Mesenchymal stem cell (in vitro differentiated cells and primary cell): ENCODE data around the gene ZBTB3.
A peak's percentile ranks its signal among the peaks of the same experiment; 100 is the strongest.

Source experiments
- DNase-seq: peaks from one replicate; pipeline ENCODE4 v3.0.0-alpha.2; 2013
- H2AFZ ChIP-seq: one replicate; pipeline ENCODE4 v1.6.1; 2013; ENCODE audit warnings: low read depth, mild to moderate bottlenecking, control low read depth, inconsistent platforms, low read length, moderate library complexity
- H2AK5ac ChIP-seq: 2 replicates; pipeline ENCODE4 v1.6.1; 2013; ENCODE audit warnings: low read length, moderate library complexity, mild to moderate bottlenecking, inconsistent platforms; ENCODE audit not compliant: severe bottlenecking
- H2BK120ac ChIP-seq: one replicate; pipeline ENCODE4 v1.6.1; 2013; ENCODE audit warnings: low read depth, mild to moderate bottlenecking, inconsistent platforms, low read length, moderate library complexity
- H2BK12ac ChIP-seq, 2 experiments: one replicate each; pipeline ENCODE4 v1.6.1; 2013; ENCODE audit warnings: inconsistent platforms in 2 of 2, low read length in 2 of 2, mild to moderate bottlenecking in 2 of 2, moderate library complexity in 2 of 2, control low read depth in 1 of 2
- H2BK15ac ChIP-seq: one replicate; pipeline ENCODE4 v1.6.1; 2013; ENCODE audit warnings: mild to moderate bottlenecking, low read depth, inconsistent platforms; ENCODE audit not compliant: poor library complexity, severe bottlenecking
- H2BK5ac ChIP-seq: 2 replicates; pipeline ENCODE4 v1.6.1; 2013; ENCODE audit warnings: low read depth, mild to moderate bottlenecking, low read length, control low read depth, inconsistent platforms; ENCODE audit not compliant: poor library complexity, severe bottlenecking
- H3K14ac ChIP-seq, 2 experiments: one replicate each; pipeline ENCODE4 v1.6.1; 2013; ENCODE audit warnings: inconsistent platforms in 2 of 2, low read length in 2 of 2, control low read depth in 1 of 2, mild to moderate bottlenecking in 1 of 2, moderate library complexity in 1 of 2
- H3K18ac ChIP-seq, 2 experiments: one replicate each; pipeline ENCODE4 v1.6.1; 2013; ENCODE audit warnings: inconsistent platforms in 2 of 2, low read length in 2 of 2, control low read depth in 1 of 2, low read depth in 1 of 2, mild to moderate bottlenecking in 1 of 2
- H3K23ac ChIP-seq, 2 experiments: one replicate each; pipeline ENCODE4 v1.6.1; 2013; ENCODE audit warnings: inconsistent platforms in 2 of 2, low read length in 2 of 2, mild to moderate bottlenecking in 2 of 2, moderate library complexity in 2 of 2, control low read depth in 1 of 2
- H3K27ac ChIP-seq: 2 replicates; pipeline ENCODE4 v1.5.1; 2013; ENCODE audit warnings: mild to moderate bottlenecking, moderate library complexity, low read length, control low read depth, inconsistent platforms; ENCODE audit not compliant: poor library complexity, severe bottlenecking
- H3K27me3 ChIP-seq, 2 experiments: 2 replicates each; pipeline versions ENCODE4 v1.6.1 to v1.7.0; 2013; ENCODE audit warnings: low read length in 2 of 2, mild to moderate bottlenecking in 2 of 2, moderate library complexity in 2 of 2, control low read depth in 1 of 2, inconsistent platforms in 1 of 2; ENCODE audit not compliant: control insufficient read depth in 1 of 2, insufficient read depth in 1 of 2
- H3K36me3 ChIP-seq, 2 experiments: 2 replicates each; pipeline versions ENCODE4 v1.6.1 to v1.7.0; 2013; ENCODE audit warnings: low read length in 2 of 2, control low read depth in 1 of 2, inconsistent platforms in 1 of 2, low read depth in 1 of 2, mild to moderate bottlenecking in 1 of 2; ENCODE audit not compliant: insufficient read depth in 2 of 2, control insufficient read depth in 1 of 2
- H3K4ac ChIP-seq, 2 experiments: one replicate each; pipeline ENCODE4 v1.6.1; 2013; ENCODE audit warnings: inconsistent platforms in 2 of 2, low read length in 2 of 2, mild to moderate bottlenecking in 2 of 2, moderate library complexity in 2 of 2, control low read depth in 1 of 2, low read depth in 1 of 2
- H3K4me1 ChIP-seq: 2 replicates; pipeline ENCODE4 v1.6.1; 2013; ENCODE audit warnings: low read depth, low read length, control low read depth; ENCODE audit not compliant: control insufficient read depth, insufficient read depth
- H3K4me2 ChIP-seq: 2 replicates; pipeline ENCODE4 v1.6.1; 2013; ENCODE audit warnings: low read length, mild to moderate bottlenecking, inconsistent platforms; ENCODE audit not compliant: poor library complexity, severe bottlenecking
- H3K4me3 ChIP-seq, 2 experiments: 2 replicates each; pipeline versions ENCODE4 v1.5.1 to v1.7.0; 2013; ENCODE audit warnings: low read length in 2 of 2, mild to moderate bottlenecking in 2 of 2, control low read depth in 1 of 2, low read depth in 1 of 2; ENCODE audit not compliant: insufficient read depth in 1 of 2
- H3K79me1 ChIP-seq: replicated peaks from 2 replicates; pipeline ENCODE4 v1.6.1; 2013; ENCODE audit warnings: mild to moderate bottlenecking, control low read depth, low read length, inconsistent platforms; ENCODE audit not compliant: poor library complexity, severe bottlenecking
- H3K9ac ChIP-seq: 2 replicates; pipeline ENCODE4 v1.7.0; 2013; ENCODE audit warnings: mild to moderate bottlenecking, low read length, moderate library complexity
- H3K9me3 ChIP-seq: 2 replicates; pipeline ENCODE4 v1.7.0; 2013; ENCODE audit warnings: mild to moderate bottlenecking, low read length; ENCODE audit not compliant: control insufficient read depth
- H4K8ac ChIP-seq: one replicate; pipeline ENCODE4 v1.6.1; 2013; ENCODE audit warnings: inconsistent platforms, mild to moderate bottlenecking, low read length, moderate library complexity
- H4K91ac ChIP-seq: one replicate; pipeline ENCODE4 v1.6.1; 2013; ENCODE audit warnings: mild to moderate bottlenecking, low read length, inconsistent platforms
- WGBS: methylation state at CpG from one replicate; pipeline ENCODE4 v1.1.7; 2013; ENCODE audit warnings: mixed read lengths; 5-methylcytosine and 5-hydroxymethylcytosine counted together

ZBTB3 gene

DNA sequence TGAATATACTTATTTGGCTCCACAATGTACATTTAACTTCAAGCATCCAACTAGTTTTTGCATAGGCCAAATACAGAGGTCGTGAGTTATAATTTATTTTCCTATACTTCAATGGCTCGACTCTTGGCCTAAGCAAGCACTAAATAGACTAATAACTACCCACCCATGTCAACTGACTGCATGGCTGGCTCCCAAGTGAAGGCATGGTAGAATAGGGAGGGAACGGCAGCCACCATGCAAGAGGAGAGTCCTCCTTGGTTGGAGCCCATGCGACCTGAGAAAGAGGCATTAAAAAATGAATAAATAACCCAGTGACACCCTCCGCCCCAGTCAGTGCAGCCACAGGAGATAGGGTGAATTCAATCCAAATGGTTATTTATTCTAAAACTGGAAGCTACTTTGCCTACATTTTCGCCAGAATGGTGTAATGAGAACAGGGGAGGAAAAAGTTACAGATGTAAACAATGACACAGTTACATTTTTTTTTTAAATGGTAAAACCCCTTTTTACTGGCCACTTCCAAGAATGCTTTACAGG, 41.6 kb downstream of the ZBTB3 start:
- H2BK5ac ChIP-seq, result no peak overlapping the region
- H3K4me3 ChIP-seq, result no peak overlapping the region
- no peak overlapping the region for H2BK12ac ChIP-seq
- no peak overlapping the region for H3K14ac ChIP-seq
- H3K79me1 ChIP-seq, result peaks cover 21% of the 10 kb centered on the region
- no peak overlapping the region for H2AK5ac ChIP-seq
- H3K27ac ChIP-seq, result peak overlapping the region; percentile 66
- WGBS, result 98% methylated on average over 4 of the region's 6 CpGs
- no peak for DNase-seq
- peak overlapping the region; percentile 33 for H3K9ac ChIP-seq
- no peaks in the 10 kb centered on the region for H3K27me3 ChIP-seq
- H3K4ac ChIP-seq, result no peak overlapping the region
- H3K9me3 ChIP-seq, result no peaks in the 10 kb centered on the region
- no peak overlapping the region for H3K18ac ChIP-seq
- peaks cover 31% of the 10 kb centered on the region for H3K4me1 ChIP-seq
- H2BK15ac ChIP-seq, result no peak overlapping the region
- H2BK120ac ChIP-seq, result no peak overlapping the region
- H3K4me2 ChIP-seq, result no peak overlapping the region
- peaks cover 60 to 74% of the 10 kb centered on the region in 2 experiments for H3K36me3 ChIP-seq
- H3K23ac ChIP-seq, result no peak overlapping the region
- H2AFZ ChIP-seq, result no peak overlapping the region
- no peak overlapping the region for H4K91ac ChIP-seq
- no peak overlapping the region for H4K8ac ChIP-seq

DNA sequence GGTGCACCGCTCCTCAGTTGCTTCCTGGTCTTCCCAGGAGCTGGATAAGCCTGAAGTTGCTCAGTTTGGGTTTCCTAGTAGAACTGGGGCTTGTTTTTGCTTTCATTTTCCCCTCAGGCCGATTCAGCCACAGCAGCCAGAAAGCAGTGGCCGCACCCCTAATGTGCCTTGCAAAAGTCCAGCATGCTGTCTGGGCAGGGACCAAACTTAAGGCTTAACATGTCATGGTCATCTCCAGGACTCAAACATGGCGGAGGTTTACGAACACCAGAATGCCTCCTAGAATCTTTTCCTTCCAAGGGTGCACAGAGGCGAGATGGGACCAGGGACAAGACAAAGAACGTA, 44.0 kb downstream of the ZBTB3 start:
- peaks cover 51 to 55% of the 10 kb centered on the region in 2 experiments for H3K36me3 ChIP-seq
- H2BK120ac ChIP-seq, result peak overlapping the region; percentile 6
- peak overlapping the region; percentile 70 for H4K91ac ChIP-seq
- H2BK15ac ChIP-seq, result no peak overlapping the region
- peak overlapping the region; percentile 97 for H2AK5ac ChIP-seq
- peak overlapping the region; percentile 15 for H2BK5ac ChIP-seq
- H3K18ac ChIP-seq, result peak overlapping the region; percentile 71 to 91
- H3K14ac ChIP-seq, result no peak overlapping the region
- peak overlapping the region; percentile 69 to 93 for H3K4ac ChIP-seq
- H3K27me3 ChIP-seq, result no peaks in the 10 kb centered on the region
- no peaks in the 10 kb centered on the region for H3K9me3 ChIP-seq
- peak overlapping the region; percentile 79 for H4K8ac ChIP-seq
- H3K79me1 ChIP-seq, result peaks cover 11% of the 10 kb centered on the region
- H2AFZ ChIP-seq, result peak overlapping the region; percentile 33
- peak overlapping the region; percentile 98 for H3K9ac ChIP-seq
- H3K4me1 ChIP-seq, result peaks cover 42% of the 10 kb centered on the region
- peak overlapping the region; percentile 74 for H3K4me2 ChIP-seq
- peak overlapping the region in 1 of 2 experiments; percentile 11 for H3K23ac ChIP-seq
- WGBS, result 91% methylated on average over 7 of the region's 7 CpGs
- no peak overlapping the region for H2BK12ac ChIP-seq
- peak overlapping the region; percentile 97 for H3K27ac ChIP-seq
- DNase-seq, result peak; percentile 65
- peak overlapping the region; percentile 43 to 78 for H3K4me3 ChIP-seq

DNA sequence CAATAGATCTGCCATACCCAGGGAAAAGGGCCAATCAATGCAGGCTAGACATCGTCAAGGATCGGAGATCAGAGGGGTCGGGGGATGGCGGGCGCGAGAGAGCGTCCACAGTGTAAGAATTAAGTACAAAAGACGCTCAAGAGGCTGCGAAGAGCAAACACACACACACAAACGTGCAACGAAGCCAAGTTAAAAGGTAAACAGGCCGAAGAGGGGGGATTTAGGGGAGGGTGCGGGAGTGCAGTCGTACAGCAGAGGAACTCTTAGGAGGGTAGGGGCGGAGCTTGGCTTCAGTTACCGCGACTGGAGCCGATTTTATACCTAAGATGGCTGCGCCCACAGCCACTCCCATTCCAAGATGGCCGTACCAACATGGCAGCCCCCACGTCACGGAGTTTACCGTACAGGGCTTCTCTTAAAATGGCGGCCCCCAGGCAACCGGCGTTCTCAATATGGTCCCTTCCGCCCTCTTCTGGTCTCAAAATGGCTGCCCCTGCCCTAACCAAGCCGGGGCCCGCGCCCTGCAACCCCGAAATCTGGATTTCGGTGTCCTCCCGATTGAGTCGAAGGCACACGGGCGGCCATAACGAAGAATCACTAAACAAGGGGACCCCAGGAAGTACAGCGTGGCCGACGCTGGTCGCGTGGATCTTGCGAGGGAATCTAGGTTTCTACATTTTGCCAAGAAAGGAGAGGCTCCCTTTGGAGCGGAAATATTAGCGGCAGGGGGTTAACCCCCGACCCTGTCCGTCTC, 44.5 kb downstream of the ZBTB3 start:
- H2BK5ac ChIP-seq, result peak overlapping the region; percentile 90
- peak overlapping the region; percentile 6 for H2BK120ac ChIP-seq
- peaks cover 47 to 50% of the 10 kb centered on the region in 2 experiments for H3K36me3 ChIP-seq
- peak overlapping the region in 1 of 2 experiments; percentile 51 for H3K23ac ChIP-seq
- peak overlapping the region; percentile 97 for H2AK5ac ChIP-seq
- peak overlapping the region; percentile 70 for H4K91ac ChIP-seq
- H3K27ac ChIP-seq, result peak overlapping the region; percentile 97
- H3K79me1 ChIP-seq, result peaks cover 14% of the 10 kb centered on the region
- H2AFZ ChIP-seq, result peak overlapping the region; percentile 33
- peak overlapping the region; percentile 79 for H4K8ac ChIP-seq
- no peaks in the 10 kb centered on the region for H3K27me3 ChIP-seq
- H3K4me1 ChIP-seq, result peaks cover 39% of the 10 kb centered on the region
- H3K9ac ChIP-seq, result peak overlapping the region; percentile 98
- DNase-seq, result peak; percentile 97
- H2BK12ac ChIP-seq, result no peak overlapping the region
- H3K4me2 ChIP-seq, result peak overlapping the region; percentile 74
- no peak overlapping the region for H2BK15ac ChIP-seq
- H3K9me3 ChIP-seq, result no peaks in the 10 kb centered on the region
- 13% methylated on average over 43 of the region's 47 CpGs for WGBS
- H3K14ac ChIP-seq, result peak overlapping the region in 1 of 2 experiments; percentile 88
- peak overlapping the region; percentile 43 to 78 for H3K4me3 ChIP-seq
- peak overlapping the region; percentile 69 to 93 for H3K4ac ChIP-seq
- H3K18ac ChIP-seq, result peak overlapping the region; percentile 71 to 91

DNA sequence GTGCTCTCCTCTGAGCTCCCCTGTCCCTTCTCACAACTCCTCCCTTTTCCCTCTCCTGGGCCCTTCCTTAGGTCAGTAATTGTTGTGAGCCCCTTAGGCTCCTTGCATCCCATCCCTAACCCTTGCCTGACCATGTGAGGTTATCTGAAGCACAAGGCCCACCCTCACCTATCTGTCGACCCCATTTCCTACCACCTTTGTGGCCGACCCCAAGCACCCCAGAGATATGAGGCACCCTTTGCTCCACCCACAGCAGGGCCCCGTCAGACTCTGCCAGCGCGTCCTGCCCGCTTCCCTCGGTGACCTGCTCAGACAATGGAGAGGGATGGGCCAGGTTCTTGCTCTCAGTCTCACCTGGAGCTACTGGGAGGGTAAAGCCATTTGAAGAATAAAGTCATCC, 45.2 kb downstream of the ZBTB3 start:
- Histone ChIP-seq H3K9me3 (no peaks in the 10 kb centered on the region), H2AFZ (no peak overlapping the region), H2BK12ac (peak overlapping the region in 1 of 2 experiments; percentile 17), H3K9ac (peak overlapping the region; percentile 98), H3K79me1 (peaks cover 14% of the 10 kb centered on the region), H3K27me3 (no peaks in the 10 kb centered on the region), H4K91ac (no peak overlapping the region), H4K8ac (peak overlapping the region; percentile 30), H2BK15ac (no peak overlapping the region), H3K4ac (peak overlapping the region; percentile 32 to 38), H3K4me3 (peak overlapping the region in 1 of 2 experiments; percentile 78), H3K36me3 (peaks cover 42 to 46% of the 10 kb centered on the region in 2 experiments), H2BK120ac (no peak overlapping the region), H3K4me2 (peak overlapping the region; percentile 52), H2BK5ac (peak overlapping the region; percentile 3), H3K4me1 (peaks cover 37% of the 10 kb centered on the region), H3K27ac (peak overlapping the region; percentile 97), H3K14ac (peak overlapping the region in 1 of 2 experiments; percentile 13), H3K23ac (no peak overlapping the region), H3K18ac (peak overlapping the region in 1 of 2 experiments; percentile 86), H2AK5ac (peak overlapping the region; percentile 58)
- DNase-seq, result no peak
- 43% methylated on average over 7 of the region's 7 CpGs for WGBS
